Renal pelvis (tissue), 4 donors: ENCODE measurements around the gene HSP90AB1. TPM values are rescaled to one million over a fixed set of nuclear protein-coding genes. Genes with fewer than 3 reads are reported as not detected.
"Not testable (repeated sequence)": the region's sequence is repeated elsewhere in the genome, so short reads cannot be mapped to it uniquely, and the experiment has no call there.

Source experiments
- DNase-seq: peaks from one replicate; pipeline ENCODE4 v3.0.0-alpha.2; 2013
- polyA plus RNA-seq, 3 donors: library from polyadenylated mRNA; unstranded; fragments of 120-200 nt; gene quantifications; one replicate each; pipeline ENCODE4 v1.2.1, GENCODE V29; 2013; ENCODE audit not compliant: insufficient read length in 3 of 3

Gene HSP90AB1
- polyA plus RNA-seq, 3 donors = 1,061 to 1,256 (median 1,145) TPM

- no peak for DNase-seq
Observed at GRCh38 chr6:44219815-44220784, 26.8 kb upstream of the HSP90AB1 start.

- no peak for DNase-seq
Observed at GRCh38 chr6:44220913-44221290, 26.0 kb upstream of the HSP90AB1 start.

GRCh38 chr6:44221291-44221960 lies 25.5 kb upstream of the HSP90AB1 start:
- no peak for DNase-seq

- DNase-seq = no peak
Observed at GRCh38 chr6:44221961-44222335, 25.0 kb upstream of the HSP90AB1 start.

- no peak for DNase-seq
Observed at GRCh38 chr6:44222486-44223318, 24.2 kb upstream of the HSP90AB1 start.

- no peak for DNase-seq
Observed at GRCh38 chr6:44223319-44224028, 23.4 kb upstream of the HSP90AB1 start, which contains the start of gene SLC29A1. TSS of gene SLC29A1 (plus strand) at chr6:44223595. CDS start at chr6:44227314, 3,719 bp downstream.

GRCh38 chr6:44224029-44224964 lies 22.6 kb upstream of the HSP90AB1 start:
- no peak for DNase-seq

GRCh38 chr6:44224965-44225305 lies 22.0 kb upstream of the HSP90AB1 start:
- no peak for DNase-seq

- DNase-seq = no peak
Observed at GRCh38 chr6:44225579-44226325, 21.1 kb upstream of the HSP90AB1 start.

GRCh38 chr6:44226368-44227147 lies 20.3 kb upstream of the HSP90AB1 start:
- no peak for DNase-seq

GRCh38 chr6:44227148-44227793 lies 19.6 kb upstream of the HSP90AB1 start:
- DNase-seq = no peak

- DNase-seq = no peak
Observed at GRCh38 chr6:44228031-44228430, 18.9 kb upstream of the HSP90AB1 start.

GRCh38 chr6:44228433-44228832 lies 18.5 kb upstream of the HSP90AB1 start:
- no peak for DNase-seq

- DNase-seq = no peak
Observed at GRCh38 chr6:44228836-44229235, 18.1 kb upstream of the HSP90AB1 start.

- no peak for DNase-seq
Observed at GRCh38 chr6:44229376-44230033, 17.4 kb upstream of the HSP90AB1 start.

GRCh38 chr6:44230034-44230675 lies 16.7 kb upstream of the HSP90AB1 start:
- DNase-seq = no peak

- not testable (repeated sequence) for DNase-seq
Observed at GRCh38 chr6:44231426-44231825, 15.5 kb upstream of the HSP90AB1 start.
